Activated effector memory CD4-positive, alpha-beta T cell treated with anti-CD3 and anti-CD28 coated beads, Interleukin-2, amount 50 U/mL, for 16 hours (primary cell): ENCODE data around the gene C19orf53.
"Not testable (repeated sequence)": the region's sequence is repeated elsewhere in the genome, so short reads cannot be mapped to it uniquely, and the experiment has no call there.

ENCODE experiments used
- DNase-seq: peaks from one replicate; pipeline ENCODE4 v3.0.0-alpha.2; 2020

Gene C19orf53

DNA sequence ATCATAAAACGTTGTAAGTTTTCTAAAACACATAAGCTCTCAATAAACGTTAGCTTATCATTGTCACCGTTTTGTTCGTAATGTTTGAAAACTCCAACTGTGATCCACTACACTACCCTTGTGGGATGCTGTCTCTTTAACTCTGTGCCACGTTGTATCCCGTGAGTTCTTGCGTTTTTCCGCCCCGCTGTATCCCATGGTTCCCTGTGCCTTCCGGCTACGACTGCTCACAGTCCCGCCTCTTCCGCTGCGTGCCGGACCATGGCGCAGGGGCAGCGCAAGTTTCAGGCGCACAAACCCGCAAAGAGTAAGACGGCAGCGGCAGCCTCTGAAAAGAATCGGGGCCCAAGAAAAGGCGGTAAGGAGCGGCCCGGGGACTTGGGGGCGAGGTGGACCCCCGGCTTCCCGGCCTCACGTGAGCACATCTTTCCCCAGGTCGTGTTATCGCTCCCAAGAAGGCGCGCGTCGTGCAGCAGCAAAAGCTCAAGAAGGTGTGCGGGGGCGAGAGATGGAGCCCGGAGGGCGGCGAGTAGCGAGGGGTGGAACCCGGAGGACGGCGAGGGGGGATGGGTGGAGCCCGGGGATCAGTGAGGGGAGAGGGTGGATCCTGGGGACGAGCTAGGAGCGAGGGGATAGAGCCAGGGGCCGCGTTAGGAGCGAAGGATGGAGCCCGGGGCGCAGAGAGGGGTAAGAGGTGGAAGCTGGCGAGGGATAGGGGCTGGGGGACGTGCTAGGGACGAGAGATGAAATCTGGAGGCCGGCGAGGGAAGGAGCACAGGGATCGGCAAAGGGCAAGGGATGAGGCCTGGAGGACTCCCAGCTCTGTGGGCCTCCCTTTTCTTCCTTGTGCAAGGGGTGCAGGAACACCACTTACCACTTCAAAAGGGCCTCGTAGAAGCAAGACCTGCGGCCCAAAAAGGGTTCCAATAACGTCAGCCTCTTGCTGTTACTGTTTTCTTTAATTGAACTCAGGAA lies at the start of gene C19orf53:
Gene C19orf53 (plus strand): TSS at position 240 of the 975 bp plus-strand sequence. CDS start 22 bp downstream, at position 262.
- peak; percentile 97 for DNase-seq

DNA sequence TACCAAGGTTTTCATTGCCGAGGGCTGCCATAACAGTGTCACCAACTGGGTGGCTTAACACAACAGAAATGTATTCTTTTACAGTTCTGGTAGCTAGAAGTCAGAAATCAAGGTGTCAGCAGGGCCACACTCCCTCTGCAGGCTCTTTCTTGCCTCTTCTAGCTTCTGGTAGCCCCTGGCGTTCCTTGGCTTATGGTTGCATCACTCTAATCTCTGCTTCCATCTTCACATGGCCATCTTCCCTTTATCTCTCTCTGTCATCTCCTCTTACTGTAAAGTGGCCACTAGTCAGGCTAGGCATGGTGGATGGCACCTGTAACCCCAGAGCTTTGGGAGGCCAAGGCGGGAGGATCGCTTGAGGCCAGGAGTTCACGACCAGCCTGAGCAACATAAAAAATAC lies 47.9 kb upstream of the C19orf53 start:
- no peak for DNase-seq

DNA sequence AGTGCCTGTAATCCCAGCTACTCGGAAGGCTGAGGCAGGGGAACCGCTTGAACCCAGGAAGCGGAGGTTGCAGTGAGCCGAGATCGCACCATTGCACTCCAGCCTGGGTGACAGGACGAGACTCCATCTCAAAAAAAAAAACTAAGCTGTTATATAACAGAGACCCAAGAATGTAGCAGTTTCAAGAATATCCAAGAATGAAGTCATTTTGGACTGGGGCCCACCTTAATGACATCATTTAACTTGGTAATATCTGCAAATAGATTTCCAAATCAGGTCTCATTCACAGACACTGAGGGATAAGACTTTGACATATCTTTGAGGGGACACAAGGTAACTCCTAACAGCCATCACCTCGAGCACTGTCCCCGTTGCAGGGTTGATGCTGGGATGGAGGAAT lies 46.5 kb upstream of the C19orf53 start:
- DNase-seq: no peak

DNA sequence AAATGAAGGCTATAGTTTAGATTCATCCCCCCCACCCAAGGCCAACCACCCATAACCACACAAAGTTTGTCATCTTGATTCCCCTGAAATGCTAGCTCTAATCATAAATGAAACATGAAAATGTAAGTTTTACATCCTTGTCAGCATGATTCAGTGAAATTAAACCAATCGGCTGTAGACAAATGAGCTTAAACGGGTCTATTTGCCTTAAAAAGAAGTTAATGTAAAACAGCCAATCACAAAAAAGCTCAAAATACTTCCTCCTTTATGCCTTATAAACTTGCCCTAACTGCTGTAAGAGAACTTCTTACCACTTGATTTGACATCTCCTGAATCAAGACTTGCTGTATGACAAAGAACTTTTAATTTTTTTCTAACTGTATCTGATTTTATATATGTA lies 44.4 kb upstream of the C19orf53 start:
- DNase-seq: no peak

DNA sequence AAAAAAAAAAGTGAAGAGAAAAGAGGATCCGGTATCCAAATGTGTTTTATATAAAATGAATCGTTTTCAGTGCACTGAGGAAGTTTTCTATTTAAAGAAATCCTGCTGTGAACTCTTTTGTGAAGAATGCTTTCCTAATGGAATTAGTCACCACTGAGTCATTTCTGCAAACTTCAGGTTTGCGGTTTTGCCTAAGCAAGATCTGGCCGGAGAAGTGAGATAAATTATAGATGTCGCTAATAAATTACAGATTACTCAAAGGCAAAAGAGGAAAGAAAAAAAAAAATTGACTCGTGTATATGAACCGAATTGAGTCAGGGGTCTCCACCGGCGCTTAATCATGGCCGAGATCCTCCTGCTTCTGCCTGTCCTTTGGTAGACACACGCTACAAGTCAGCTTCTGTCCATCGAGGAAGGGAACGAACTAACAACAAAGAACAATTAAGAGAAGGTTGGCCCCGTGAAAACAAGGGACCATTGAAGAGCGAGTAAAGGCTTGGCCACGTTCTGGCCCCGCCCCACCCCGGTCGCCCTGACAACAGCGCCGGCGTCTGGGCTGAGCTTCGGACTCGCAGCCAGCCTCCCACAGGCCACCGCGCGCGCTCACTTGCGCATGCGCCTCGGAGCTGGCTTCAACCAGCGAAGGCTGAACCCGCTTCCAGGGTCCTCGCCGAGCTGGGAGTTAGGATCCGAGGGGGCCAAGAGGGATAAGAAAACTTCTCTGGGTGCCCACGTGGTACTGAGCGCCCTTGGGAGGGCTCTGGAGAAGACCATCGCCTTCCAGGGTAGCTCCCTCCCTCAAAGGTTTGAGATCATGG lies 42.9 kb upstream of the C19orf53 start:
- peak; percentile 98 for DNase-seq

- no peak for DNase-seq
Measured at GRCh38 chr19:13732337-13732736, 41.9 kb upstream of the C19orf53 start.

DNA sequence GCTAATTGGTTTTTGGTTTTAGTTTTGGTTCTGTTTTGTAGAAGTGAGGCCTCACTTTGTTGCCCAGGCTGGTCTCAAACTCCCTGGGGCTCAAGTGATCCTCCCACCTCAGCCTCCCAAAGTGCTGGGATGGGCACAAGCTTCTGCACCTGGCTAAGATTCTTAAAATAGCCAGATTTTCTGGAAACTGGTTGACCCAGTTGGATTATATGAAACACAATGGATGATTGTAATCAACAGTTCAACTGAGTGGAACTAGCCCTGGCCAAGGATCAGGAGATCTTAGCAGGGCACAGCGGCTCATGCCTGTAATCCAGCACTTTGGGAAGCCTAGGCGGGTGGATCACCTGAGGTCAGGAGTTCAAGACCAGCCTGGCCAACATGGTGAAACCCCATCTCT lies 39.5 kb upstream of the C19orf53 start:
- DNase-seq: no peak

GRCh38 chr19:13738073-13738472 lies 36.2 kb upstream of the C19orf53 start:
- no peak for DNase-seq

DNA sequence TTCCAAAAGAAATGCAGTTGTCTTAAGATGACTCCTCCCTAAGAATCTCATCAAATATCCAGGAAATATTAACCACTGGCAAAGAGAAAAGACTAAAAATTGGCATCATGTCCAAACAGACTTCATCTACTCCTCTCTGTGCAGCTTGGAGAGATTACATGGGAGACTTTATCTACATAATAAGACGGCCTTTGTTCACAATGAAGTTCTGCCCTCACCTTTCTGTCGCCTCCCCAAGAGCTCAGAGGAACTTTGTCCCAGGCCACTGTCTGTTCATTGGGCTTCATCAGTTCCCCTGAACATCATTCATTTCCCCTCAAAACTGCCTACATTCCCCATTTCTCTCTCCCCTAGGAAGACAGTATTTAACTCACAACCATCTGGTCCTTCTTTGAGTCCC lies 32.4 kb upstream of the C19orf53 start:
- no peak for DNase-seq

DNA sequence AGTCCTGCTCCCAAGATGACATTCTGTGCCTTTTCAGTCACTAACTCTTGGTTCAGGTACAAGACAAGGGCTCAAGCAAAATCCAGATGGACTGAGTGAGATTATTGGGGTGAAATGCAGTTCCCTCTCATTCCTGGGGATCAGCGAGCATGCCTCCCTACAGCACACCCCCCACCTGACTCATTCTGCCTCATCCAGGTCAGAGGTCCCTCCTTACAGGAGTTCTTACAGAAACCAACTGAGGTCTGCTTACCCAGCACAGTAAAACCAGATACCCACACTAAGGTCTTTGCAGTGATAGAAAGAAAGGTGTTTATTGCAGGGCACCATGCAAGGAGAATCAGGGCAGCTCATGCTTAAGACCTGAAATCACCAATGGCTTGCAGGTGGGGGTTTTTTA lies 31.5 kb upstream of the C19orf53 start:
- no peak for DNase-seq

DNA sequence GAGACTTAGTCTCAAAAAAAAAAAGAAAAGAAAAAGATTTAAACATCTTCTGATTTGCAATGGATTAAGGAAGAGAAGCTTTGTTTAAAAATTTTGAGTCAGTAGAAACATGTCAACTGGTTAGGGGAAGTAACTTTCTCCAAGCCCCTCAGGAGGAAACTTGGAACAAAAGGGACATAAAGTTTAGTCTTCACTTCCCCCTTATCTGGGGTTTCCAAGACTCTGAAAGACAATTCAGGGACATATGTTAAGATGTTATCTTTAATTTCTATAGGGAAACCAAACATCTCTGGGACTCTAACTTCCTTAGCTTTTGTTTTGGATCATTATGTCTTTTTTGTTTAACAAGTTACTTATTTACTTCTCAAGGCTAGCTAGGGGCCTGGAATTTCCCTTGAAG lies 30.1 kb upstream of the C19orf53 start:
- DNase-seq: no peak

GRCh38 chr19:13747098-13747453 lies 27.2 kb upstream of the C19orf53 start:
- no peak for DNase-seq

DNA sequence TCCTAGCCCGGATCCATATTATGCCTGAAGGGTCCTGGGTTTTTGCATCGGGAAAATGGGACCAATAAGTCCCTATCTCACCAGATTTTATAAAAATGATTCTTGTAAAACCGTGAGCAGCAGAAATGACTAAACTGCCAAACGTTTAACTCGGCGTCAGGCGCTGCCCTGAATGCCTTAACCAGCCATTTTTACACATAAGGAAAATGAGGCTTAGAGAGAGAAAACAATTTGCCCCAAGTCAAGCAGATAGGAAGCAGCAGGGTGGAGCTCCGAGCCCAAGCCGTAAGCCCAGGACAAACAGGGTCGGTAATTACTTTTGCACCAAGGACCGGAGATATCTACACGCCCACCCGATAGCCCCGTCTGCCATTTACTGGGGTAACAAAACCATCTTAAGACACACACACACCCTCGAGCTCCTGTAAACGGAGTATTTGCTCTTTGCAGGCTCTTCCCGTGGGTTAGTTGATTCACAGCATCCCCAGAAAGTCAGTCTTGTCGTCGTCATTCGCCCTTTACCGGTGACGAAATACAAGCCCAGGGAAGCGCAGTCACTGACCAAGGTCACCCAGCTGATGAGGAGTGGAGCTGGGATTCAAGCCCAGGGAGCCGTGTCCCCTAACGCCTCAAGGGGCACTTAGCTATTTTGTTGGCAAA lies 26.0 kb upstream of the C19orf53 start:
- no peak for DNase-seq

- no peak for DNase-seq
Measured at GRCh38 chr19:13751436-13751835, 22.8 kb upstream of the C19orf53 start.

- DNase-seq: not testable (repeated sequence)
Measured at GRCh38 chr19:13753622-13754021, 20.6 kb upstream of the C19orf53 start.

GRCh38 chr19:13756210-13756609 lies 18.0 kb upstream of the C19orf53 start:
- no peak for DNase-seq

GRCh38 chr19:13757805-13758772 lies 16.2 kb upstream of the C19orf53 start:
- no peak for DNase-seq

GRCh38 chr19:13758795-13759194 lies 15.5 kb upstream of the C19orf53 start:
- no peak for DNase-seq

DNA sequence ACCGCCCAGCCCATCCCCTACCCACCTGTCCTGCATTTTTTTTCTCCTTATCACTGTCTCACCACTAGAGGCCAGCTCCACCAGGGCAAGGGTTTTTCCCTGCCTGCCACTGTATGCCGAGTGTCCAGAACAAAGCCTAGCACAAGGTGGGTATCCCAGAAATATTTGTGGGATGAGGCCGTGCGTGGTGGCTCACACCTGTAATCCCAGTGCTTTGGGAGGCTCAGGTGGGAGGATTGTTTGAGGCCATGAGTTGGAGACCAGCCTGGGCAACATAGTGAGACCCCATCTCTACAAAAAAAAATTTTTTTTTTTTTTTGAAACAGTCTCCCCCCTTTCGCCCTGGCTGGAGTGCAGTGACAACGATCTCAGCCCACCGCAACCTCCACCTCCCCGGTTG lies 12.8 kb upstream of the C19orf53 start:
- no peak for DNase-seq

DNA sequence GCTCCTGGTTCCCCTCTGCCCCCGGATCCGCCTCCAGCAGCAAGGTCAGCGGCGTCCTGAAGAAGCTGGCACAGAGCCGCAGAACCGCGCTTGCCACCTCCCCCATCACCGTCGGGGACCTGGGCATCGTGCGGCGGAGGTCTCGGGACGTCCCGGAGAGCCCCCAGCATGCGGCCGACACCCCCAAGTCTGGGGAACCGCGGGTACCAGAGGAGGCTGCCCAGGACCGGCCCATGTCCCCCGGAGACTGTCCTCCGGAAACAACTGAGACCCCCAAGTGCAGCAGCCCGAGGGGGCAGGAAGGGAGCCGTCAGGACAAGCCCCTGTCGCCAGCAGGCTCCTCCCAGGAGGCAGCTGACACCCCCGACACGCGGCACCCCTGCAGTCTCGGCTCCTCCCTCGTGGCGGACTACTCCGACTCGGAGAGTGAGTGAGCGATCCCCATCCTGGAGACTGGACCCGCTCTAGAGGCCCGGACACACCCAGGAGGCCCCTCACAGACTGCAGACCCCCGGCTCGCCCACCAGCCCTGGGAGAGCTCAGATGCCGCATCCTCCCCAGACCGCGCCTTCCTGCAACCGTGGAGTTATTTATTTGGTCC lies 11.5 kb upstream of the C19orf53 start:
- no peak for DNase-seq

GRCh38 chr19:13763265-13763664 lies 11.0 kb upstream of the C19orf53 start:
- DNase-seq: no peak
